SKM-1 treated with dmso at 0.1 percent for 144 hours (cell line): ENCODE measurements around the gene STAT4.

Experiments used
- DNase-seq: peaks from one replicate; lab custom pipeline; 2025; ENCODE audit not compliant: unreplicated experiment; lab: John Stamatoyannopoulos, UW

The STAT4 gene

GRCh38 chr2:191048073-191048472 is 102.7 kb downstream of the STAT4 start:
- no peak for DNase-seq

GRCh38 chr2:191045141-191045540 is 105.7 kb downstream of the STAT4 start:
- DNase-seq = no peak

GRCh38 chr2:191043438-191043837 is 107.4 kb downstream of the STAT4 start:
- DNase-seq = no peak

GRCh38 chr2:191041418-191042161 is 109.2 kb downstream of the STAT4 start:
- DNase-seq = no peak

- no peak for DNase-seq
Observed at GRCh38 chr2:191039616-191040015, 111.2 kb downstream of the STAT4 start.

- no peak for DNase-seq
Observed at GRCh38 chr2:191038741-191039140, 112.1 kb downstream of the STAT4 start.

- no peak for DNase-seq
Observed at GRCh38 chr2:191038241-191038725, 112.5 kb downstream of the STAT4 start.

- DNase-seq = no peak
Observed at GRCh38 chr2:191037351-191037750, 113.4 kb downstream of the STAT4 start.

GRCh38 chr2:191036363-191036762 is 114.4 kb downstream of the STAT4 start:
- DNase-seq = no peak

GRCh38 chr2:191032588-191033429 is 118.0 kb downstream of the STAT4 start:
- DNase-seq = peak; percentile 55

- no peak for DNase-seq
Observed at GRCh38 chr2:191031256-191031655, 119.5 kb downstream of the STAT4 start.

GRCh38 chr2:191030521-191031154 is 120.2 kb downstream of the STAT4 start:
- peak; percentile 16 for DNase-seq

GRCh38 chr2:191029280-191029950 is 121.4 kb downstream of the STAT4 start:
- no peak for DNase-seq

GRCh38 chr2:191026377-191026776 is 124.4 kb downstream of the STAT4 start:
- no peak for DNase-seq

- no peak for DNase-seq
Observed at GRCh38 chr2:191025135-191025534, 125.7 kb downstream of the STAT4 start.

- DNase-seq = no peak
Observed at GRCh38 chr2:191023235-191023679, 127.5 kb downstream of the STAT4 start.

- DNase-seq = peak; percentile 68
Observed at GRCh38 chr2:191020742-191021381, 129.9 kb downstream of the STAT4 start.

- peak; percentile 98 for DNase-seq
Observed at GRCh38 chr2:191020221-191020741, 130.5 kb downstream of the STAT4 start.

GRCh38 chr2:191019376-191019775 is 131.4 kb downstream of the STAT4 start:
- DNase-seq = no peak

- no peak for DNase-seq
Observed at GRCh38 chr2:191018643-191019119, 132.1 kb downstream of the STAT4 start.
